Esophagus mucosa (tissue), 1 donor: ENCODE results near the gene LONP1. TPM values are rescaled to one million over a fixed set of nuclear protein-coding genes. Genes with fewer than 3 reads are reported as not detected.

Source experiments
- ATAC-seq: fragments of 200-7000 bp; cut with Tn5 transposase; one replicate; pipeline ENCODE4 v1.9.1; 2020
- total RNA-seq: library from RNA; stranded (reverse); gene quantifications from one replicate; pipeline ENCODE4 v1.2.4, GENCODE V29; 2023
- donor health status: DM: yes; HTN: yes; CAD: no.

The LONP1 gene
- total RNA-seq, 1 donor from 2014 or later, result 47.1 TPM

DNA sequence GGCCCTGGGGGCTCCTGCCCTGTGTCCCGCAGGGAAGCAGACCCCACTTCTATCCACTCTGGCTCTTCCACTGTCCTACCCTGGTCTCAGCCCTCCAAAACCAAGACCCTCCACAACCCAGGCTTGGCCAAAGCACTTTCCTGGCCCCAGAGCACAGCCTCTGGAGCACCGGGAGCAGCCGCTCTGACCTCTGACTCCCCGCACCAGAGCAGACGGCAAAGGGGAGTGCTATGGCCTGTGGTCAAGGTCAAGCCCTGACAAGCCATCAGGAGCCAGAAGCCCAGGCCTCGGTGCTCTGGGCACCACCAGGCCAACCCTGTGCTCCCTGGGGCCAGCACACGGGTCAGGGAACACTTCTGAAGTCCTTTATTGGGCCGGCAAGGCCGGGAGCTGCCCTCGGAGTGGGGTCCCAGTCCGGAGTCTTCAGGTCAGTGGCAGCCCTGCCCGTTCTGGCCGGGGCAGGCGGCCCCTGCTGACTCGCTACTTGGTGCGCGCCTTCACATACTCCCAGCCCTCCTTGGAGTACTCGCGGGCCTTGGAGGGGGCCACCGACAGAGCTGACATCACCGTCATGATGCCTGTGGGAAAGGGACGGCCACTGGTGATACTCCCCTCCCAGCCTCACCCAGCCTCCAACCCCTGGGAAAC lies 41.8 kb downstream of the LONP1 start:
- ATAC-seq, result no peak

- no peak for ATAC-seq
These were observed 42.4 kb downstream of the LONP1 start for GRCh38 chr19:5677580-5677979.

DNA sequence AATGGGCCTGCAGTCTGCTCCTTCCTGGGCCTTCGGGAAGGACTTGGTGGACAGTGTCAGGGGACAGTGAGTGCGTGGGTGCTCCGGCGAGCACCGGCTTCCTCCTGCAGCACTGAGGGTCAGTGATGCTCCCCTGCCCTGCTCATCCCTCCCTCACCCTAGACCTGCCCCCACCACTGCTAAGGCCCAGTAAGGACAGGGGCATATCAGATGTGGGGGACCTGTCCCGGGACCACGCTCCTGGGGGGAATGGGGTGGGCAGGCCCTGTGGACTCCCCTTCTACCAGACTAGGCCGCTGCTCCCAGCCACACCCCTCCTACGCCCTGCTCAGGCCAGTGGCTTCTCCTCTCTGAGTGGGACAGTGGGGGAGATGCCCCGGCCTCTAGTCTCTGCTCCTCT lies 42.8 kb downstream of the LONP1 start:
- ATAC-seq, result no peak

DNA sequence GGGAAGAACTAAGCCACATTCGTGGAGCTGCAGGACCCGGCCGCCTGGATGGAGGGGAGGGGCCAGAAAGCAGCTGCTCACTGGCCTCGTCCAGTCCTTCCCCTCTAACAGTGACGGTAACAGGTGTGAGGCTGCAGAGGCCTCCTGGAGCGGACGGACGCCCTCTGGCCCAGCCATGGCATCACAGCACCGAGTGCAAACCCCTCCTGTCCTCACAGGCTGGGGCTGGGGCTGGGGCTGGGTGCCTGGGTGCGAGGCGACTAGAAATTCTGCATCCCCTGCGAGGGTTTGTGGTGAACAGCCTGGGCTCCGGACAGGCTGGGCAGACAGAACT lies 43.2 kb downstream of the LONP1 start:
- ATAC-seq, result no peak

DNA sequence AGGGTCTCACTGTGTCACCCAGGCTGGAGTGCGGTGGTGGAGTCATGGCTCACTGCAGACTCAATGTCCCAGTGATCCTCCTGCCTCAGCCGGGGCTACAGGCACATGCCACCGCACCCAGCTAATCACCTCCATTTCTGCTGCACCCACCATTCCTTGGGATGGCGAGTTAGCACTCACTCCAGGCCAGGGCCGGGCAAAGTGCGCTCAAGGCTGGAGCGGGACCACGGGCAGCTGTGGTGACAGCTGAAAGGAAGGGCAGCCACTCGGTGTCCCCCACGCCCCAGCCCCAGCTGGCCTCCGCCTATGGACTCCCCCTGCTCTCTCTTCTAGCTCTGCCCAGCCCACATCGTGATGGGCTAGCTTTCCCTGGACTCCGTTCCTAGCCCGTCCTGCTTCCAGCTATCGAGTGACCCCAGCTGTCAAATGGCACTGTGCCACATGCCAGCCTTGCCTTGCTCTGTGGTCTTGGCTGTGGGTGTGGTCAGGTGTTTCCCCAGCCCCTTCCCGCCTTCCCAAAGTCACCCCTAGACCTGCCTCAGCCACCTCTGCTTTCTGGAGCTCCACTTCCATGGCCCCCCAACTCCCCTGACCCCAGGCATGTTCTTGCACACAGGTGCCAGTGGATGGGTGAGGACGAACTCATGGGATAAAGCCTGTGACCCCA lies 43.7 kb downstream of the LONP1 start:
- no peak for ATAC-seq

- peak; percentile 4 for ATAC-seq
These were observed 45.2 kb downstream of the LONP1 start for GRCh38 chr19:5674714-5675113.

- ATAC-seq, result no peak
These were observed 46.2 kb downstream of the LONP1 start for GRCh38 chr19:5673752-5674151.

GRCh38 chr19:5672708-5673459 lies 47.1 kb downstream of the LONP1 start:
- ATAC-seq, result no peak

DNA sequence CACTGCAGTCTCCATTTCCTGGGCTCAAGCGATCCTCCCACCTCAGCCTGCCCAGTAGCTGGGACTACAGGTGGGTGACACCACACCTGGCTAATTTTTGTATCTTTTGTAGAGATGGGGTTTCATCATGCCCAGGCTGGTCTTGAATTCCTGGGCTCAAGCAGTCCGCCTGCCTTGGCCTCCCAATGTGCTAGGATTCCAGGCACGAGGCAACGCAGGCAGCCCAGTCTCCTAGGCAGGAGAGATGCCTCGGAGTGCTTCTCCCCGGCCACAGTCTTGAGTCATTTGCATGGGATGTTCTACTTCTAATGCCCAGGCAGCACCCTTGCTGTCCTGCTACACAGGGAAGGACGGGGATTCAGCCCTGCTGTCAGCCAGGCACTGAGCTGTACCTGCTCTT lies 48.3 kb downstream of the LONP1 start:
- ATAC-seq, result no peak

DNA sequence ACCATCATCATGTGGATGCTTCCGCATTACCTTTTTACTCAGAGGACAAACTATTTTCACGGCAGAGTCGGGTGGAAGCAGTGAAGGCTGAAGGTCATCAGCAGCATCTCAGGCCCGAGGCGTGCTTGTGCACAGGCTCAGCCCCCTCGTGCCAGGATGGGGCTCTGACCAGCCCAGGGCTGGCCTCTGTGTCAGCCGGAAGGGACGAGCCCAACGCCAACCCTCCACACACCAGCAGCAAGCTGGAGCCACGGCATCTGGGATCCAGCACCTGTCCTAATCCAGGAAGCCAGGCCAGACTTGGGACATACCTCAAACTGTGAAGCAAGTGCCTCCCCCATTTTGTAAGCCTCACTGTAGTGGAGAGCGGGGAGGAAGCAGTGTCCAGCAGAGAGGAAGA lies 50.7 kb downstream of the LONP1 start:
- no peak for ATAC-seq

GRCh38 chr19:5667751-5668271 lies 52.1 kb downstream of the LONP1 start:
- ATAC-seq, result peak; percentile 30

DNA sequence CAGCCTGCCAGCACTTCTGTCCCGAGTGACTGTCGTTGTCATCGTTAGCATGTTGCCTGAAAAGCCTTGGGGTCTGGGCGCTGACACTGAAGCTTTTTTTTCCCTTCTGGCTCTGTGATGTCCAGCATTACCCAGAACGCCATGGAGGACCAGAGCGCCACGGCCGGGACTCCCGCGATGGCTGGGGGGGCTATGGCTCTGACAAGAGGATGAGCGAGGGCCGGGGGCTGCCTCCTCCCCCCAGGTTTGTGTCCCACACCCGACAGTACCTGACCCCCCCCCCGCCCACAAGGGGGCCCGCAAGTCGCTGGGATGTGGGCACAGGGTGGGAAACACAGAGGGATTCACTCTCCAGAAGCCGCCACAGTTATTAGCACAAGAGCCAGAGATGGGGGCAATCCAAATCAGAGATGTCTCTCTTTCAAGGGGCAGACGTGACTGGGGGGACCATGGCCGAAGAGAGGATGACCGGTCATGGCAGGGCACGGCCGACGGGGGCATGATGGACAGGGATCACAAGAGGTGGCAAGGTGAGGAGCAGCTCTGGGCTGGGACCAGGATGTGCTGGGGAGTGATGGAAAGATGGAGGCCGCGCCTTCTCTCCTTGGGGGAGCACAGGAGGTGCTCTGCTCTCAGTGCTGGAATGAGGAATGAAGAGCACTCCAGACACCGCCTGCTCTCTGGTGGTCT lies 52.9 kb downstream of the LONP1 start:
- no peak for ATAC-seq

DNA sequence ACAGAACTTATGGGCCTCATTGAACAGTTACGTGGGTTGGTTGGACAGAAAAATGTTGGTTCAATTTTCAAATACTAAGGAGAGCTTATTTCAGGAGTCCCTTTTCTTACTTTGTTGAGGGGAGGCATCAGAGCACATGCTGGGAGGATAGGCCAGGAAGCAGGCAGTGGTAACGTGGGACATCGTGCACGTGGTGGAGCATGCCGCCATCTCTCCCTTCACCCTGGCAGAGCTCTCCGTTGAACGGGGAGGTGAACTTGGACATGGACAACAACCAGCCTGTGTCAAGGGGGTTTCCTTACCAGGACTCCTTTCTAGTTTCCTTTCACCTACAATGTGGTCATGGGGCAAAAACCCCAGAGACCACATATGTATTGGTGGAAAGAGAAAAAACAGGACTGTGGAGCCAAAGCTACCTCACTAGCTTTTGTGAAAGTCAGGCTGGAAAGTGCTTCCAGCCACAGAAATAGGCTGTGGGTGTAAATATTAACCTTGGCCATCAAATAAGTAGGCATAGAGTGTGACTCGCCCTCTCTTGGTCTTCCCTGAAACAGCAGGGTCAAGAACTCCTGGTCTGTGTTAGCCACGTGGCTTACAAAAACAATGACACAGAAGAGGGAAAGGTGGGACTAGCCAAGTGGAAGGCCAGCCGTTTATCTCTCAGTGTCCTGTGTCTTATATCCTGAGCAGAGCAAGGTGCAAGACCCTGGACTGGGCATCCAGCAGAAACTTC lies 54.0 kb downstream of the LONP1 start:
- ATAC-seq, result peak; percentile 42

- no peak for ATAC-seq
These were observed 55.4 kb downstream of the LONP1 start for GRCh38 chr19:5664515-5664914.

- no peak for ATAC-seq
These were observed 56.0 kb downstream of the LONP1 start for GRCh38 chr19:5663904-5664303.

- peak; percentile 8 for ATAC-seq
These were observed 58.5 kb downstream of the LONP1 start for GRCh38 chr19:5661483-5661882.

GRCh38 chr19:5655412-5655811 lies 64.5 kb downstream of the LONP1 start:
- no peak for ATAC-seq

- ATAC-seq, result no peak
These were observed 65.0 kb downstream of the LONP1 start for GRCh38 chr19:5654931-5655330.

DNA sequence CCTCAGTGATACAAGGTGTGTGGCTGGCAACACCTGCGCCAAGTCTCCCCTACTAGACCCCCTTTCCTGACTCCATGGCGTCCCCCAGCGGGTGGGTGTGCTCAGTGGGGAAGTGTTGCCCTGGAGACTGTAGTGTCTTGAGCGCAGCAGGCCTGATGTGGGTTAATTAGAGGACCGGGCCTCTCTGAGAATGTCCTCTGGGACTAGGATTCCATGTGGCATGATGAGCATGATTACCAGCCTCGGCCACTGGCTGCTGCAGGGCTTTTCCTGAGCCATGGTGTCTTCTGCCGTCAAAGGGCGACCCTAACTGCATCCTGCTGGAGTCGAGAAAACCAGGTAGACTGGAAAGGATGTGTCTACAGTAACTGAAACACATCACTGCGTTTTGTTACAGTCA lies 67.7 kb downstream of the LONP1 start:
- no peak for ATAC-seq

DNA sequence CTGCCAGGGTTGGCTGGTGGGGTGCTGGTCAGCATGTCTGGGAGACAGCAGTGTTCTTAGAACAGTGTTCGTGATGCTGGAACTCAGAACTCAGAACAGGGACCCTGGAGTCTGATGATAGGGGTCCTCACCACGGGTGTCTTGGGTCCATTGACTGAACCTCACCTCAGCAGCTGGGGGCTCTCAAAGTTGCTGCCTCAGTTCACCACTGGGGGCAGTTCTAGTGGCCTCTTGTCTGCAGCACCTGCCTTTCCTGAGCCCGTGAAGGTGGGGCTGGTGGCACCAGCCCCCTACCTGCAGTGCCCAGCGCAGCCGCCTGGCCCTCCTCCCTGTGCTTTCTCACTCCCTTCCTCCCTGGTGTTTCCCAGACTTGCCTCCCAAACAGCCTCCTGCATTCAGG lies 68.6 kb downstream of the LONP1 start:
- ATAC-seq, result peak; percentile 23

DNA sequence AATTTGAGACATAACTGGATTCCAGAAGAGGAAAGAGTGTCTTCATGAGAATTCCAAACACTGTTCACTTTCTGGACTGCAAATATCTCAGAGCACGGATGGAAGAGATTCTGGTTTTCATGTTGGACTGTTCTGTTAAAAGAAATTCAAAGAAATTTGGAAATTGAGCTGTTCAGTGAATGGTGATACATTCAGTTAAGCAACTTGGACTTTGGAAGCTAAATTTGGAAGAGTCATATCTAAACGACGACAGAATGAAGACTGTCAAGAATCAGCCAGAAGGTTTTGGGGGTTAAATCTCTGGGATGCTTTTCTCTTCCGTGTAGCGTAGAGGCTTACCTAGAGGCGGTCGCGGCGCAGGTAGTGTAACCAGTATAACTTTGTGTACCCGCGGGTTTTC lies 71.5 kb downstream of the LONP1 start:
- ATAC-seq, result no peak

DNA sequence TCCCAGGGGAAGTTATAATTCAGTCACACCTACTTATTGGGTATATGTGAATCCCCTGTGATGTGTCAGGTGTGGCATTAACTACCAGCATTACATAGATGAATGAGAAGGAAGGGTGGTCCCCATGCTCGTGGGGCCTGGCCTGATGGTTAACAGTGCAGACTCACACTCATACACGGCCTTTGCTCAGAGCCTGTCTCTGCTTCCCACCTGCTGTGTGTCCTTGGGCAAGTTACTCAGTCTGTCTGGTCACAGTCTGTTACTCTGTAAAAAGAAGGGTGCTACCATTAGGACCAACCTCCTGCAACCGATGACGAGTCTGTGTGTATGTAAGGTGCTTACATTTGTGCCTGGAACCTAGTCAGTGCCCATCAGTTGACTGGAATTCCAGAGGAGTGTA lies 73.2 kb downstream of the LONP1 start:
- no peak for ATAC-seq

GRCh38 chr19:5645409-5645808 lies 74.5 kb downstream of the LONP1 start:
- ATAC-seq, result no peak
